Fibroblast of the conjunctiva (primary cell): ENCODE results near the gene SPATA33.
A peak's percentile ranks its signal among the peaks of the same experiment; 100 is the strongest.
"Not testable (repeated sequence)": the region's sequence is repeated elsewhere in the genome, so short reads cannot be mapped to it uniquely, and the experiment has no call there.

Experiments
- DNase-seq: peaks from one replicate; pipeline ENCODE4 v3.0.0-alpha.2; 2010; ENCODE audit warnings: low read depth

SPATA33 gene

DNA sequence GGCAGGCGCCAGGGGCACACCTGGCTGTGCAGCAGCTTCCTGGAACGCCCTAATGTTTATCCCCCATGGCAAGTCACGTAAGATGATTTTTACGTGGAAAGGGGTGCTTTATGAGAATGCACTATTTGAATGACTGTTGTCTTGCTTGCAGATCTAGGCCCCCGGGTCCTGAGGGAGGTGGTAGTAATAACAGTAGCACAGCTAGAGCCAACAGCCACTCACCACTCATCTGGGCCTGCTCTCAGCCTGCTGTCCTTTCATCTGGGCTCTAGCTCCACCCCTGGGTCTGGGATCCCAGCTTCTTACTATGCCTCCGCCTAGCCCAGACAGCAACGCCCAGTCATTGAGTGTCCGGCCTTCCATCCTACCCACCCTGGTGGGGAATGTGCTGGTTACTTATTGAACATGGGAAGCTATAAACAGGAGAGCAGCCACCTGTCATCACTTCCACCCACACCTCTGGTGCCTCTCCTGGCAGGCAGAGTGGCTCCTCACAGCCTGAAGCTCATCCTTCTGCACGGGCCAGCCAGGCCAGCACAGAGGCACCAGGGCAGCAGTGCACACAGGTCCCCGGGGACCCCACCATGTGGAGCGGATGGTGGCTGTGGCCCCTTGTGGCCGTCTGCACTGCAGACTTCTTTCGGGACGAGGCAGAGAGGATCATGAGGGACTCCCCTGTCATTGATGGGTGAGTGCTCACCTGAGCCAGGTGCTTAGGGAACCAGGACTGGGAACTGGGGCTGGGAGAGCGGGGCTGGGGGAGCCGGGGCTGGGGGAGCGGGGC is 27.6 kb upstream of the SPATA33 start:
- DNase-seq: no peak

DNA sequence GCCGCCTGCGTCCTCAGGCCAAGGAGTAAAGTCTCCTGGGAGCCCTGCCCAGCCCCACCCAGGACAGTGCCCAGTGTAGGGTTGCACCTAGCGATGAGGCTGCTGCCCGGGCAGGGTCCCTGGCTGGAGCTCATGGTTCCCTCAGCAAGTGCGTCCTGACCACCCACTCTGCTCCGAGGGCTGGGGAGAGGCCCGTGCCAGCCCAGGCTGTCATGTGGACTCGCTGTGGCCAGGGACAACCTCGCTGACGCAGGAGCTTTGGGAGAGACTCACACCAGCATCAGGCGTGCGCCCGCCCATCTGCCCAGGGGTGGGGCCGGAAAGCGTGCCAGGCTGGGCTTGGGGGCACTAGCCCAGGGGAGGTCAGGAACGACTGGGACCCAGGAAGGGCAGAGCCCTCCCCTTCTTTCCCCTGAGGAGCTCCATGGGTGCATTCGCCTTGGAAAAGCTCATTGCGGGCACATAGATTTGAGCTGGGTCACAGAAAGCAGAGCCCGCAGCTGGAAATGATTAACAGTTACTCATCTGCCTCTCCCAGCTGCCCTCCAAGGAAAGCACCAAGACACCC is 24.5 kb upstream of the SPATA33 start:
- DNase-seq: peak; percentile 20

DNA sequence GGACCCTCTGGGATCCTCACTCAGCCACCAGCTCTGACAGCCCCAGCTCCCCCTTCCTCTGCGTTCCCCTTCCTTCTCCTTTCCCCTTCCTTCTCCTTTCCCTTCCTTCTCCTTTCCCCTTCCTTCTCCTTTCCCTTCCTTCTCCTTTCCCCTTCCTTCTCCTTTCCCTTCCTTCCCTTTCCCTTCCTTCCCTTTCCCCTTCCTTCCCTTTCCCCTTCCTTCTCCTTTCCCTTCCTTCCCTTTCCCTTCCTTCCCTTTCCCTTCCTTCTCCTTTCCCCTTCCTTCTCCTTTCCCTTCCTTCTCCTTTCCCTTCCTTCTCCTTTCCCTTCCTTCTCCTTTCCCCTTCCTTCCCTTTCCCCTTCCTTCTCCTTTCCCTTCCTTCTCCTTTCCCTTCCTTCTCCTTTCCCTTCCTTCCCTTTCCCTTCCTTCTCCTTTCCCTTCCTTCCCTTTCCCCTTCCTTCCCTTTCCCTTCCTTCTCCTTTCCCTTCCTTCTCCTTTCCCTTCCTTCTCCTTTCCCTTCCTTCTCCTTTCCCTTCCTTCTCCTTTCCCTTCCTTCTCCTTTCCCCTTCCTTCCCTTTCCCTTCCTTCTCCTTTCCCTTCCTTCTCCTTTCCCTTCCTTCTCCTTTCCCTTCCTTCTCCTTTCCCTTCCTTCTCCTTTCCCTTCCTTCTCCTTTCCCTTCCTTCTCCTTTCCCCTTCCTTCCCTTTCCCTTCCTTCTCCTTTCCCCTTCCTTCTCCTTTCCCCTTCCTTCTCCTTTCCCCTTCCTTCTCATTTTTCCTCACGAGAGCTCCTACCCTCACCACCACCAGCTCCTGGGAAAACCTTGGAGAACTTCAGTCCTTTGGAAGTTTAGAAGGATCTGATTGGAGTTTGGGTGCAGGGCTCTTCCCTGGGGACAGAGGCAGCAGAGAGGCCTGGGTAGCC is 22.9 kb upstream of the SPATA33 start:
- not testable (repeated sequence) for DNase-seq

DNA sequence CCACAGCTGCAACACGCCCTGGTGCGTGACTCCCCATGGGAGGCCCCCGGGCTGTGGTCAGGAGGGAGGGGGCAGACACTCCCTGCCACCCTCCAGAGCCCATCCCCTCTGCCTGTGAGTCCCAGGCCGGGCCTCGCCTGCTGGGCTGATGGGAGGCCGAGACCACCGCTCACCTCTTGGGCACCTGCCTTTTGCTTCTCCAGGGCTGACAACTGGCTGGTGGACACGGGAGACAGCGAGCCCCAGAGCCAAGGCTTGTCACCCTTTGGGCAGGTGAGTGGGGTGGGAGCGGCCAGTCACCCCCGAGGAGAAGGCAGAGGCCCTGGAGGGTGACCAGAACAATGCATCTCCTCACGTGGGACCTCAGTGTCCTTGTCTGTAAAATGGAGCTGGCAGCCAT is 21.0 kb upstream of the SPATA33 start:
- no peak for DNase-seq

DNA sequence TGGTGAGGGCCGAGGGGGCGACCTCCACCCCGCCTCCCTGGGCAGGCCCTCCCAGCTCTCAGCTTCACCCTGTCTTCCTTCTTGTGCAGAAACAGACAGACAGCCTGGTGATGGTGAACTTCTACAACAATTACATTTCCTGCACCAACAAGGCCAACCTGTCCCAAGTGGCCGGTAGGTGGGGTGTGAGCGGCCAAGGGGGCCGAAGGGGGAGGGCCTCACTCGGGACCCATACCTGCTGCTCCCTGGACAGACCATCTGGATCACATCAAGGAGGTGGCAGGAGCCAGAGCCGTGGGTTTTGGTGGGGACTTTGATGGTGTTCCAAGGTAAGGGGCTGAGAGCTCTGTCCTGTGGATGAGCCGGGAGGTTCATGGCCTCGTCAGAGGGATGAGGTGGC is 20.3 kb upstream of the SPATA33 start:
- DNase-seq: no peak

DNA sequence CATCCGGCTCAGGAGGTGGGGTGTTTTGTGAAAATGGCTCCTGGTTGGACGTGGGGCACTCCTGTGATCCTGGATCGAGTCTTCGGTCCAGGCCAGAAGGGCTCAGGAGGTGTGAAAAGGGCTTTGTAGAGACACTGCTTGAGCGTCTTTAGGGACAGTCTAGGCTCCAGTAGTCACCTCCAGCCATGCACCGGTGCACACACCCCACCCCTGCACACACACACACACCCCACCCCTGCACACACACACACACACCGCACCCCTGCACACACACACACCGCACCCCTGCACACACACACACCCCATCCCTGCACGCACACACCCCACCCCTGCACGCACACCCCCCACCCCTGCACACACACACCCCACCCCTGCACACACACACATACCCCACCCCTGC is 19.2 kb upstream of the SPATA33 start:
- no peak for DNase-seq

DNA sequence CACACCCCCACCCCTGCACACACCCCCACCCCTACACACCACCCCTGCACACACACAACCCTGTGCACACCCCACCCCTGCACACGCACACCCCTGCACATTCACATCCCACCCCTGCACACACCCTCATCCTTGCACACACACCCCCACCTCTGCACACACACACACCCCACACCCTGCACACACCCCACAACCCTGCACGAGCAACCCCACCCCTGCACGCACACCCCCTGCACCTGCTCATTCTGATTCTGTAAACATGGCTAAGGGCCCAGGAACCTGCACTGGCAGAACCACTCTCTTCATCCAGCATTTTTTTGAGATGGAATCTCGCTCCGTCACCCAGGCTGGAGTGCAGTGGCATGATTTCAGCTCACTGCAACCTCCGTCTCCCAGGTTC is 18.3 kb upstream of the SPATA33 start:
- no peak for DNase-seq

DNA sequence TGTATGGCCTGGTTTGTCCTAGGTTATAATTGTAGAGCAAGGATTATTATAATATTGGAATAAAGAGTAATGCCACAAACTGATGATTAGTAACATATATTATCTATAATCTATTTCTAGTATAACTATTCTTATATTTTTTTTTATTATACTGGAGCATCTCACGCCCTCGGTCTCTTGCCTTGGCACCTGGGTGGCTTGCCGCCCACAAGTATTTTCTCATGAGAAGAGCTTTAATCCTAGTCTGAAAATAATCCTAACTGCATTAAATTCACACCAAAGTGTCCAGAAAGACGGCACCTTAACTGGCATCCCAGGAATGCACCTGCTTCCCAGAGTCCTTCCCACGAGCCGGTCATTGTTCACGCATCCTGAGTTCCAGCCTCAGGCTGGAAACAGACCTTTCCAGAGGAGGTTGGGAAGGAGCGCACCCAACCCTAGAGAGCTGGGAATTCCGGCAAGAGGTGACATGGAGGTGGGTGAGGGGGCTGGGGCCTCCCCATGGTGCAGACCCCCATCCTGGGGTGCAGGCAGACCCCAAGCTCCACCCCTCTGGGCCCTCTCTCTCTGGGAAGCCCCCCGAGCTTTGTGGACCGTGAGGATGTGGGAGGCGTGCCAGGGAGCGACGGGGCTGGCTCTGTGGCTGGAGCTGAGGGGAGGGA is 16.0 kb upstream of the SPATA33 start:
- DNase-seq: no peak

DNA sequence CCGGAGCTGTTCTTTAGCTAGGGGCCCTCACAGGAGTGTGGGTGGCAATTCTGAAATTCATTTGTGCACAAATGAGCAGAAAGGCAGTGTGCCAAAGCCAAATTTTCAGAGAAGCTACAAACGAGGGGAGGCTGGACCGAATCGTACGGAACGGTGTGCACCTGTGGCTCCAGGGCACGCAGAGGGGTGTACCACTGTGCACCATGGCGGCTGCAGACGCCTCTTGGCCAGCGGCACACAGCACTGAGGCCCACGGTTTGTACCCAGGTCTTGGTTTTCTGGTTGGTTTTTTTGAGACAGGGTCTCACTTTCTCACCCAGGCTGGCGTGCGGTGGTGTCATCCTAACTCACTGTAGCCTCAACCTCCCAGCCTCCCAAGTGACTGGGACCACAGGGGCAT is 15.1 kb upstream of the SPATA33 start:
- no peak for DNase-seq

DNA sequence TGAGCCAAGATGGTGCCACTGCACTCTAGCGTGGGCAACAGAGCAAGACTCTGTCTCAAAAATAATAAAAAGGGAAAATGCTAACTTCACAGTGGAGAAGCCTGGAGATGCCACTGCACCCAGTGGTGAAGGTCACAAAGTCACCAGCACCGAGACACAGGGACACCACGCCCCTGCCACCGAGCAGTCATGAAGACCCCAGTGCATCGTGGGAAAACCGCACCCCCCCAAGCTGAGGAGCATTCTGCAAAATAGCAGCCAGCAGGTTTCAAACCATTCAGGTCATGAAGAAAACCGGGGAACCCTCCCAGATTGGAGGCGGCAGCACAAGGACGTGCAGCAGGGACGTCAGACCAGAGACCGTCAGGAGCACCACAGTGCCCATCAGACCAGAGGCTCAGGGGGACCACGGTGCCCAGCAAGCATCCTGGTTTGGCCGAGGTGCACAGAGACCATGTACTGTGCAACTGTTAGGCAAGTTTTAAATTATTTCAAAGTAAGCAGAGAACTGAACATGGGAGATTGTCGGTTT is 13.8 kb upstream of the SPATA33 start:
- DNase-seq: no peak

DNA sequence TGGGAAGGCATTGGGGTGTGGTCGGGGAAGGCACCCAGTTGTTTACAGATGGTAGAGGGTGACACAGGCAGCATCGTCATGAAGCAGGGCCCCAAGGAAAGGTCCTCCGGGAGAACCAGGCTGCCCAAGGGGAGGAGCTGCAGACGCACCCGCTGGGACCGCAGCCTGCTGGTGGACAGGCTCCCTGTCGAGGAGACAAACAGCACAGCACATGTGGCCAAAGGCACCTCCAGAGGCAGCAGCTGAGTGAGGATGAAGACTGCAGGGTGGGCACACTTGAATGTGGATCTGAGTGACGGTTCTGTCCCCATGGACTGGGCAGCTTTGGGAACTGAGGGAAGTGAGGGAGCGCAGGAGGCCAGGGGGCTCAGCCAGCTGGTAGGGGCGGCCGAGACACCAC is 12.5 kb upstream of the SPATA33 start:
- no peak for DNase-seq

DNA sequence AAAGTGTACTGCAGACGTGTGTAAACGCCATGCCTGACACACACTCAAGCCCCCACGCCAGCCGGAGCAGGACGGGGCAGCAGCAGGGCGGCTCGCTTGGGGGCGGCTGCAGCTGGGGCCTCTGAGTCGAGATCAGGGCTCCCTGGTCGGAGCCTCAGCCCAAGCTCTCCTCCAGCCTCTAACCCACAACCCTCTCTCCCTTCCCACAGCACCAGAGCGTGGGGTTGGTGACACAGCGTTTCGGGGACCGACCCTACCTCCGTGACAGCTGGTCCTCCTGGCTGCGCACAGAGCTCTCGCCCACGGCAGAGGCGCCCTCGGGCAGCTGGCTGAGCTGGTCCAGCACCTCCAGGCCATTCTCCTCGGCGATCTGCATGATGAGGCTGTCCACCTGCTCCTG is 11.4 kb upstream of the SPATA33 start:
- no peak for DNase-seq

DNA sequence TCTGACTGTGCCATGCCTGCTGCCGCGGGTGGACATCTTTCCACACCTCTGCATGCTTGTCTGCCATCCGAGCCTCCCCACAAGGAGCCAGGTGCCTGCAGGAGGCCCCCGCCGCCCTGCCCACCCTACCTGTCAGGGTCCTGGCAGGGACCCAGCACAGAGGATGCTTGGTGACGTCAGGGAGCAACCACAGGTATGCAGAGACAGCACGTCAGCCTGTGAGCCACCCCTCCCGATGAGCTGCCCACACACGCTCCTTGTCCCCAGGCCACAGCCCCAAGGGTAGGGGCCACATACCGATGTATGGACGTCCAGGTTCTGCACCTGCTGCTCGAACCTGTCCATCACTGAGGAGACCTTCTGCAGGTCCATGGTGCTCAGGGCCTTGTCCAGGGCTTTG is 10.7 kb upstream of the SPATA33 start:
- no peak for DNase-seq

DNA sequence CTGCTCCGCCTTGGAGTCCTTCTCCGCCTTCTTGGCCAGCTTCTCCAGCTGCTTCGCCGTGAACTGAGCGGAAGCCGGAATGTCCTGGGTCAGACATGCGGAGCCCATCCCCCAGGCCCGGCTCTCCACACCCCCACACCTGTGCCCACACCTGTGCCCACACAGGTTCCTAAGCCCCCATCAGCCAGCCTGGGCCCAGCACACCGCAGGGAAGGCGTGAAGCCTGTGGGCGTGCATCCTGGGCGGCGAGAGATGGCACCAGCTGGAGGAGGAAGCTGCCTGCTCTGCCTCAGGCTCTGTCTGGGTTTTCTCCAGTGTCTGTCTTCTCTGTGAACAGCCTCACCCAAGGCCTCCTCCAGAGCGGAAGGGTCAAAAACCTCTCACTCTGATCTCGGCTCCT is 6.1 kb upstream of the SPATA33 start:
- no peak for DNase-seq

DNA sequence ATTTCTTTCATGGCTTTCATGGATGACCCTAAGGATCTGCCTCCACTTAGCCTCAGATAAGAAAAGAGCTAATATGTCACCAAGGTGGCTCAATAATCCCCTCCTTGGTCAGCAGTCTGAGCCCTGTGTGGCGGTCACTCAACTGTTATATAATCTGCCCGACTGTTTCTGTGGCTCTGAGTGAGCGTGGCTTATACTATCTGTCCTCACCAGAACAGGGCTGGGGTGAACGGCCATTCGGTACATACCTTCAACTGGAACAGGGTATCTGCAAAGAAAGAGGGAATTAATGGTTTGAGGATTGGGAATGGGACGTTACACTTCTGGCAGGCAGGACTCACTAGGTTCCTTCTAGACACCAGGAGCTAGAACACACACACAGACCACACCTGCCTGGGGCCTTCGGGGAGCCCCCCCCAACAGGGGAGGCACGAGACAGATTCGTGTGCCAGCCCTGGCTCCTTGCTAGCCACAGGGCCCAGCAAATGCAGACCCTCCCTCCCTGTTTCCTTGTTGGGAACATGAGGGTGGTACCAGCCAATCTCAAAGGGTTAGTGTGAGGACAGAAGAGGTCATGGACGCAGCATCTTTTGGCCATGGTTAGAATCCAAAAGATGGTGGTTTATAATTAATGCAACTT is 3.9 kb upstream of the SPATA33 start:
- no peak for DNase-seq

DNA sequence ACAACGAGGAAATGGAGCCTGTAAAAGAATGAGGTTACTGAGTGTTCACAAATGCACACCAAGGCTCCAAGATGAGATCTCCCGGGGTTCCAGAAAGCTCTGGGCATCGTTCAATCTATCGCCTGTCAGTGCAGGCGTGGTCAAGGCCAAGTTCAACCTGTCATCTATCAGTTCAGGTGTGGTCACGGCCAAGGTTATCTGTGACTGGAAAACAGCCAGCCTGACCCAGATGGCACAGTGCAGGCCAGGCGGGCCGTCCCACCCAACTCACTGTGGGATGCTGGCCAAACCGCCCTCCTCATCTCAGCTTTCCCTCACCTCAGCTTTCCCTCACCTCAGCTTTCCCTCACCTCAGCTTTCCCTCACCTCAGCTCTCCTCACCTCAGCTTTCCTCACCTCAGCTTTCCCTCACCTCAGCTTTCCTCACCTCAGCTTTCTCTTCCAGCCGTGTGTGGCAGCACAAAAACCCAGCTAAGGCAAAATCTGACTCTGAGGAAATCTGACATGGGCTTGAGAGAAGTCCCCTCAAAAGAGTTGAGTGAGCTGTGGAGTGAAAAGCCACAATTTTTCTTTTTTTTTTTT is 2.5 kb upstream of the SPATA33 start:
- no peak for DNase-seq

DNA sequence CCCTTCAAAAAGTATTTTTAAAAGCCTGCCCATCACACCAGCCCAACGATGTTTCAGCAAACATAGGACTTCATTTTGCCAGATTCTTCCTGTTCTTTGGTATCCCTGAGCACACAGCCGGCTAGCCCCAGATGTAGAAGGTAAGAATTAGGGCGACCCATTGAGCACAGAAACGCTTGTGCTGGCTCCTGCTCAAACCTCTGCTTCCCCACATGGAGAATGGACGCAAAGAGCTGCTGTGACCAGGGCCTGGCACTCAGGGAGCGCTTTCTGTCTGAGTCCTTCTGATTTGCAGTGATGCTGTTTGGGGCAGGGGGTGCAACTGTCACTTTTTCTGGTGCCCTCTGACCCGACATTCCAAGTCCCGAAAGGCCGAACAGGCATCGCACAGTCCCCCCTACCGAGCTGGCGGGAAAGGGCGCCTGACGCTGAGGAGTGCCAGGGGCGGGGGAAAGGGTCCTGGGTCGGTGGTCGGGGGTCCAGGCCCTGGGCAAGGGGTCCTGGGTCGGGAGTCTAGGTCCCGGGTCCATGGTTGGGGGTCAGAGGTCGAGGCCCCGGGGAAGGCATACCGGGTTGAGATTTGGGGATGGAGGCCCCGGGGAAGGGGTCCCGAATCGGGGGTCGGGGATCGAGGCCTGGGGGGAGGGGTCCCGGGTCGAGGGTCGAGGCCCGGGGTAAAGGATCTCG is 1.1 kb upstream of the SPATA33 start:
- DNase-seq: no peak

DNA sequence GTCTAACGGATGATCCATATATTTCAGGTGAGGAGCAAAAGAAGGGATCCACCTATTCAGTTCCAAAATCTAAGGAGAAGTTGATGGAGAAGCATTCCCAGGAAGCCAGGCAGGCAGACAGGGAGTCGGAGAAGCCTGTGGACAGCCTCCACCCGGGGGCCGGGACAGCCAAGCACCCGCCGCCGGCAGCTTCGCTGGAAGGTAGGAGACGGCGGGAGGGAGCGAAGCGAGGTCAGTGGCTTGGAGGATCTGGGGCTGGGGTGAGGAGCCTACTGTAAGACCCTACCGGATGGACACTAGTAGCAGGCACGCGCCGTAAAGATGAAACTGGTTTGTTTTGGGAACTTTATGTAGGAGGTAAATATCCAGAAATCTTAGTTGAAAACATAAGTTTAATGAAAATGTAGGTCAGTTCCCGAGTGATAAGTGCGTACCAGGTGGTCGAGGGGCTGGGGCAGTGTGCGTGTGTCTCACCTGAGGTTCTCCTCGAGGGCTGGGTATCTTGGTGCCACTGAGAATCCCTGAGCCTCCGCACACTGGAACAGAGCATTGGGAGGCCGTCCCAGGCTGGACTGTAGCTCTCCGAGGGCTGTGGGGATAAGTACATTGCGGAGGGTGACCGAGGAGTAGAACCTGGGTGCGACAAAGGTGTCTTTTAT is 714 bp downstream of the SPATA33 start:
- no peak for DNase-seq

DNA sequence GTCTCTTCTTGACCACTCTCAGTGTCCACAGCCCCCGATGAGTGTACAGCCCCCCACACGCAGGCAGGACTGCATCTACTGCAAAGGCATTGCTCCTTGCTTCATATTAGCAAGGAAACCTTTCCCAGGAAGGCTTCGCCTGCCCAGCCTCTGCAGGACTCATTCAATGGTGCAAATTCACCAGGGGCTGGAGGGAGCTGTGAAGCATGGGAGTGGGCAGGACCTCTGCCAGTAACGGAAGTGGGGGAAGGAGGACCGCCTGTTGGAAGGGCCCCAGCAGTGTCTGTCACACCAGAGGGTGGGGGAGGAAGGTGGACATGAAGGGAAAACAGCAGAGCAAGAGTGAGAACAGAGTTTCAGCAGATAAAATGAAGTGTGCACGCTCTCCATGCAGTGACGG is 2.5 kb downstream of the SPATA33 start:
- DNase-seq: no peak

DNA sequence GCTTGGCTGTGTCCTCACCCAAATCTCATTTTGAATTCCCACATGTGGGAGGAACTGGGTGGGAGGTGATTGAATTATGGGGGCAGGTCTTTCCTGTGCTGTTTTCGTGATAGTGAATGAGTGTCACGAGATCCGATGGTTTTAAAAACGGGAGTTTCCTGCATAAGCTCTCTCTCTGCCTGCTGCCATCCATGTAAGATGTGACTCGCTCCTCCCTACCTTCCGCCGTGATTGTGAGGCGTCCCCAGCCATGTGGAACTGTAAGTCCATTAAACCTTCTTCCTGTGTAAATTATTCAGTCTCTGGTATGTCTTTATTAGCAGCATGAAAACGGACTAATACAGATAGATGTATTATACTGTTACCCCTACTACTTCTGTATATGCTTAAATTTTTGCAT is 3.6 kb downstream of the SPATA33 start:
- no peak for DNase-seq
